K562 (cell line): ENCODE data around the gene FREM3. TPM values are rescaled to one million over a fixed set of nuclear protein-coding genes. Genes with fewer than 3 reads are reported as not detected.

Experiments used
- ATAC-seq: fragments of 200-7000 bp; cut with Tn5 transposase; 3 replicates; pipeline ENCODE4 v1.9.1; 2020; ENCODE audit warnings: moderate library complexity
- BruUV-seq: library from RNA; stranded (reverse); fragments of 400-500 nt; replicated peaks from 2 replicates; lab custom pipeline; 2021; lab: Mats Ljungman, UMichigan
- CTCF ChIA-PET: fragments of 300-600 bp; formaldehyde crosslinking; extraction: SDS; loops from one replicate; lab custom pipeline; 2021; ENCODE audit warnings: low intra/inter-chr PET ratio; lab: Yijun Ruan, JAX
- POLR2A ChIA-PET: fragments of 300-600, 350-650 bp; sonication (Branson Sonifier 250); formaldehyde crosslinking; extraction: SDS; loops from one replicate; lab custom pipeline; 2021; ENCODE audit warnings: antibody characterized with exemption, inconsistent platforms; lab: Yijun Ruan, JAX
- DNase-seq, 4 experiments: peaks; one replicate each; pipeline versions ENCODE4 v3.0.0 to v3.0.0-alpha.2; 2011 to 2018; ENCODE audit warnings: low spot score in 3 of 4, mixed read lengths in 3 of 4; ENCODE audit errors: extremely low read depth in 1 of 4
- FAIRE-seq: peaks from 2 replicates; lab custom pipeline; 2011; peaks lifted over from hg19 to GRCh38; lab: Jason Lieb, UNC
- H2AFZ ChIP-seq: 2 replicates; pipeline ENCODE4 v1.6.0; 2011; ENCODE audit warnings: low read depth, low read length, control low read depth, inconsistent platforms
- H3K27ac ChIP-seq: fragments of 200-600 bp; 3 replicates; pipeline ENCODE4 v1.8.0; 2011; ENCODE audit warnings: low read depth, mild to moderate bottlenecking, control low read depth, inconsistent platforms, low read length, moderate library complexity, mixed read lengths; ENCODE audit errors: extremely low read depth
- H3K27me3 ChIP-seq, 2 experiments: fragments of 300-600 bp in 1 of 2; 2 replicates in 1 of 2; 3 replicates in 1 of 2; pipeline versions ENCODE4 v1.6.0 to v1.8.0; 2011; ENCODE audit warnings: inconsistent platforms in 2 of 2, low read length in 2 of 2, mild to moderate bottlenecking in 1 of 2, mixed read lengths in 1 of 2, moderate library complexity in 1 of 2; ENCODE audit not compliant: control insufficient read depth in 2 of 2, insufficient read depth in 2 of 2
- H3K36me3 ChIP-seq: fragments of 300-600 bp; 3 replicates; pipeline ENCODE4 v1.8.0; 2011; ENCODE audit warnings: mild to moderate bottlenecking, low read length, inconsistent platforms; ENCODE audit not compliant: control insufficient read depth, insufficient read depth
- H3K4me1 ChIP-seq, 2 experiments: fragments of 200-600 bp in 1 of 2; replicated peaks in 1 of 2; 2 replicates in 1 of 2; 3 replicates in 1 of 2; pipeline versions ENCODE4 v1.5.1 to v1.8.0; 2011; ENCODE audit warnings: inconsistent platforms in 2 of 2, low read length in 2 of 2, mild to moderate bottlenecking in 1 of 2, mixed read lengths in 1 of 2, moderate library complexity in 1 of 2; ENCODE audit not compliant: control insufficient read depth in 2 of 2, insufficient read depth in 2 of 2
- H3K4me2 ChIP-seq: 2 replicates; pipeline ENCODE4 v1.6.1; 2011; ENCODE audit warnings: low read length, control low read depth, inconsistent platforms, mixed read lengths; ENCODE audit not compliant: insufficient read depth
- H3K4me3 ChIP-seq: fragments of 200-600 bp; sonication (generic), shearing (Covaris generic); 2 replicates; pipeline ENCODE4 v1.5.1; 2016; ENCODE audit warnings: control low read depth, inconsistent platforms
- H3K79me2 ChIP-seq: fragments of 200-600 bp; 3 replicates; pipeline ENCODE4 v1.8.0; 2011; ENCODE audit warnings: low read length, inconsistent platforms; ENCODE audit not compliant: control insufficient read depth, insufficient read depth
- H3K9ac ChIP-seq, 2 experiments: 2 replicates each; pipeline versions ENCODE4 v1.6.0 to v1.6.1; 2011; ENCODE audit warnings: low read depth in 2 of 2, low read length in 2 of 2, control low read depth in 1 of 2, inconsistent platforms in 1 of 2, mild to moderate bottlenecking in 1 of 2, mixed read lengths in 1 of 2; ENCODE audit not compliant: insufficient read depth in 1 of 2
- H3K9me1 ChIP-seq: one replicate; pipeline ENCODE4 v1.6.0; 2011; ENCODE audit warnings: inconsistent platforms, mild to moderate bottlenecking, low read length, moderate library complexity; ENCODE audit not compliant: control insufficient read depth, insufficient read depth
- H3K9me3 ChIP-seq: replicated peaks from 2 replicates; pipeline ENCODE4 v1.5.1; 2011; ENCODE audit warnings: low read depth, low read length, inconsistent platforms; ENCODE audit not compliant: control insufficient read depth, insufficient read depth
- H4K20me1 ChIP-seq: replicated peaks from 2 replicates; pipeline ENCODE4 v1.6.1; 2011; ENCODE audit warnings: low read length, inconsistent platforms, mixed read lengths; ENCODE audit not compliant: control insufficient read depth, insufficient read depth
- CBX8 ChIP-seq: fragments of 200-600 bp; sonication (generic); IDR thresholded peaks from 2 replicates; pipeline ENCODE4 v1.6.1; 2012; ENCODE audit warnings: borderline replicate concordance, mixed run types, low read depth, mild to moderate bottlenecking, moderate library complexity, mixed read lengths, low read length, control low read depth, inconsistent platforms; ENCODE audit not compliant: poor library complexity, severe bottlenecking; ENCODE audit errors: extremely low read depth
- EHMT2 ChIP-seq: fragments of 450-650 bp; IDR thresholded peaks from 2 replicates; pipeline ENCODE4 v1.6.1; 2018; ENCODE audit warnings: antibody characterized with exemption
- MED1 ChIP-seq: sonication (generic); formaldehyde crosslinking; IDR thresholded peaks from 2 replicates; pipeline ENCODE4 v1.8.1; 2023; ENCODE audit warnings: missing genetic modification reagents, borderline replicate concordance
- MYBL2 ChIP-seq, 2 experiments: fragments of 450-650 bp in 1 of 2; sonication (generic) in 1 of 2; formaldehyde crosslinking in 1 of 2; IDR thresholded peaks; 2 replicates each; pipeline versions ENCODE4 v1.6.1 to v1.8.1; 2017 to 2022; ENCODE audit warnings: borderline replicate concordance in 1 of 2, inconsistent platforms in 1 of 2, low read depth in 1 of 2, mild to moderate bottlenecking in 1 of 2, missing genetic modification reagents in 1 of 2, moderate library complexity in 1 of 2
- NKRF ChIP-seq: fragments of 450-650 bp; IDR thresholded peaks from 2 replicates; pipeline ENCODE4 v1.6.1; 2016; ENCODE audit warnings: borderline replicate concordance
- NR2C1 ChIP-seq, 2 experiments: fragments of 450-650 bp; IDR thresholded peaks; 2 replicates each; pipeline ENCODE4 v1.6.1; 2017; ENCODE audit warnings: mild to moderate bottlenecking in 2 of 2, antibody characterized with exemption in 1 of 2, inconsistent platforms in 1 of 2, missing compliant biosample characterization in 1 of 2, missing genetic modification characterization in 1 of 2
- NR4A1 ChIP-seq, 2 experiments: fragments of 250-450 bp in 1 of 2; fragments of 450-650 bp in 1 of 2; sonication (Bioruptor Pico) in 1 of 2; IDR thresholded peaks; 2 replicates each; pipeline versions ENCODE4 v1.4.0 to v1.6.1; 2016 to 2020; ENCODE audit warnings: mild to moderate bottlenecking in 2 of 2, missing compliant biosample characterization in 1 of 2, missing genetic modification characterization in 1 of 2, moderate library complexity in 1 of 2
- RBM15 ChIP-seq: fragments of 200-400 bp; formaldehyde crosslinking; IDR thresholded peaks from 2 replicates; pipeline ENCODE4 v1.6.1; 2018; ENCODE audit warnings: mild to moderate bottlenecking, low read length, moderate library complexity; ENCODE audit not compliant: insufficient read depth
- XRCC5 ChIP-seq: fragments of 200-400 bp; formaldehyde crosslinking; IDR thresholded peaks from 2 replicates; pipeline ENCODE4 v1.6.1; 2017; ENCODE audit warnings: low read depth, mild to moderate bottlenecking, low read length
- ZNF175 ChIP-seq: fragments of 200-800 bp; sonication (Bioruptor generic); IDR thresholded peaks from 2 replicates; pipeline ENCODE4 v1.6.1; 2016; ENCODE audit warnings: low read depth, mild to moderate bottlenecking, missing genetic modification characterization, missing compliant biosample characterization
- ZNF639 ChIP-seq, 2 experiments: fragments of 200-800 bp in 1 of 2; sonication (Bioruptor generic) in 1 of 2; sonication (generic) in 1 of 2; formaldehyde crosslinking in 1 of 2; IDR thresholded peaks in 1 of 2; conservative IDR thresholded peaks in 1 of 2; 2 replicates each; pipeline versions ENCODE4 v1.5.0 to v1.6.1; 2016 to 2020; ENCODE audit warnings: missing compliant biosample characterization in 1 of 2, missing genetic modification characterization in 1 of 2, missing genetic modification reagents in 1 of 2
- ZZZ3 ChIP-seq: fragments of 450-650 bp; IDR thresholded peaks from 2 replicates; pipeline ENCODE4 v1.6.1; 2016; ENCODE audit warnings: antibody characterized with exemption, mild to moderate bottlenecking, moderate library complexity
- in situ Hi-C: fragments of 300-500 bp; cut with MboI; formaldehyde crosslinking; loops from 4 replicates; pipeline ENCODE4 v1.15.0; 2018; ENCODE audit warnings: inconsistent platforms, mixed read lengths
- intact Hi-C: fragments of 100-400 bp; cut with micrococcal nuclease; formaldehyde crosslinking; loops from 2 replicates; pipeline ENCODE4 v1.14.2; 2022
- polyA plus RNA-seq, 8 experiments: library from polyadenylated mRNA; depleted of rRNA in 4 of 8; stranded (reverse) in 5 of 8; unstranded in 3 of 8; fragments of >200 nt; fragmentation: Nextera tagmentation in 2 of 8; fragmentation: Illumina TruSeq in 1 of 8; extraction: Ambion mirVana in 2 of 8; extraction: Trizol in 1 of 8; gene quantifications; 2 replicates each; pipeline versions ENCODE4 v1.2.1 to v1.2.3, GENCODE V29; 2011 to 2014; ENCODE audit warnings: inconsistent platforms in 1 of 8, missing spikeins in 1 of 8
- total RNA-seq, 7 experiments: library from RNA; depleted of rRNA in 6 of 7; stranded (reverse); fragments of >200 nt in 6 of 7; fragmentation: Illumina TruSeq in 2 of 7; extraction: Trizol in 2 of 7; gene quantifications; 2 replicates each; pipeline versions ENCODE4 v1.2.1 to v1.2.3, GENCODE V29; 2011 to 2021; ENCODE audit warnings: low replicate concordance in 1 of 7

The FREM3 gene
- total and polyA plus RNA-seq, 9 of the 15 experiments (the other 6 are each of a cell fraction or from before 2014, with no cell fraction given) = not detected

GRCh38 chr4:143634763-143635162, 65.7 kb downstream of the FREM3 start:
- ATAC-seq (no peak), DNase-seq (no peak)
- ChIA-PET POLR2A (interaction anchor here (1.4 kb wide), 1 partner anchor 16 kb away, joined by 4 read pairs; no protein-coding TSS in a partner anchor), CTCF (no interaction called here)
- peaks cover 3 to 5% of the 10 kb centered on the region in 2 experiments; a peak in 4 of 5 replicates for H3K27me3 ChIP-seq
- no peak overlapping the region for H3K4me3 ChIP-seq
- no peak overlapping the region for H3K9ac ChIP-seq
- H3K79me2 ChIP-seq = no peaks in the 10 kb centered on the region
- H3K4me1 ChIP-seq = no peaks in the 10 kb centered on the region
- H3K4me2 ChIP-seq = no peak overlapping the region
- BruUV-seq = no TSS peak
- no peaks in the 10 kb centered on the region for H3K9me3 ChIP-seq
- intact Hi-C loops = no loop called here
- no peaks in the 10 kb centered on the region for H3K9me1 ChIP-seq
- H3K36me3 ChIP-seq = no peaks in the 10 kb centered on the region
- TF ChIP-seq ZZZ3 = no peak
- TF ChIP-seq EHMT2 = no peak
- TF ChIP-seq RBM15 = no peak
- no peak for TF ChIP-seq CBX8
- TF ChIP-seq ZNF175 (CRISPR knock-in tag) = no peak
- TF ChIP-seq NR4A1 (CRISPR knock-in tag; IDR thresholded peaks at IDR 0.05) = no peak
- TF ChIP-seq NR4A1 (tag; IDR thresholded peaks at IDR 0.05) = no peak
- TF ChIP-seq MYBL2 (IDR thresholded peaks at IDR 0.05; ENCODE audit: low read depth) = no peak
- no peak for TF ChIP-seq MYBL2 (CRISPR knock-in tag; IDR thresholded peaks at IDR 0.05; ENCODE audit: borderline replicate concordance)
- no peak for TF ChIP-seq NKRF
- no peak for TF ChIP-seq ZNF639 (CRISPR knock-in tag; conservative IDR thresholded peaks at IDR 0.05 in 1 of 2, IDR thresholded peaks at IDR 0.05 in 1 of 2)
- no peak for TF ChIP-seq NR2C1 (IDR thresholded peaks at IDR 0.05)
- TF ChIP-seq NR2C1 (tag; IDR thresholded peaks at IDR 0.05) = no peak
- no peak for TF ChIP-seq XRCC5
- TF ChIP-seq MED1 (CRISPR knock-in tag) = no peak
- TF ChIP-seq, all 486 proteins: peak for 0
- H2AFZ ChIP-seq = no peak overlapping the region
- in situ Hi-C loops = no loop called here
- FAIRE-seq = no peak
- H3K27ac ChIP-seq = no peak overlapping the region
- H4K20me1 ChIP-seq = no peaks in the 10 kb centered on the region
